HepG2 (cell line): ENCODE measurements around the gene OGA. TPM values are rescaled to one million over a fixed set of nuclear protein-coding genes. Genes with fewer than 3 reads are reported as not detected.
A peak's percentile ranks its signal among the peaks of the same experiment; 100 is the strongest.

Experiments used
- ARHGAP35 ChIP-seq: sonication (generic); formaldehyde crosslinking; IDR thresholded peaks from 2 replicates; pipeline ENCODE4 v1.9.0; 2022; ENCODE audit warnings: mild to moderate bottlenecking, inconsistent platforms, moderate library complexity, missing genetic modification reagents, borderline replicate concordance
- CCDC6 ChIP-seq: sonication (generic); formaldehyde crosslinking; IDR thresholded peaks from 2 replicates; pipeline ENCODE4 v1.8.1; 2022; ENCODE audit warnings: mild to moderate bottlenecking, missing genetic modification reagents, moderate library complexity
- GABPB1 ChIP-seq: IDR thresholded peaks from 2 replicates; pipeline ENCODE4 v1.6.1; 2016; ENCODE audit warnings: mild to moderate bottlenecking, missing genetic modification reagents, moderate library complexity, missing compliant biosample characterization
- GFI1 ChIP-seq: sonication (generic); formaldehyde crosslinking; IDR thresholded peaks from 2 replicates; pipeline ENCODE4 v1.5.0; 2020; ENCODE audit warnings: missing genetic modification reagents, mild to moderate bottlenecking, borderline replicate concordance
- HHEX ChIP-seq: IDR thresholded peaks from 2 replicates; pipeline ENCODE4 v1.6.1; 2016; ENCODE audit warnings: control low read depth
- JARID2 ChIP-seq: sonication (generic); formaldehyde crosslinking; IDR thresholded peaks from 2 replicates; pipeline ENCODE4 v1.8.1; 2023; ENCODE audit warnings: missing genetic modification reagents, inconsistent platforms; ENCODE audit not compliant: insufficient replicate concordance
- KDM1A ChIP-seq: IDR thresholded peaks from 2 replicates; pipeline ENCODE4 v1.6.1; 2016; ENCODE audit warnings: missing compliant biosample characterization
- NR2F1 ChIP-seq, 2 experiments: fragments of 450-650 bp in 1 of 2; formaldehyde crosslinking in 1 of 2; IDR thresholded peaks; 2 replicates each; pipeline versions ENCODE4 v1.5.0 to v1.6.1; 2016 to 2020; ENCODE audit warnings: mild to moderate bottlenecking in 1 of 2, missing compliant biosample characterization in 1 of 2, missing genetic modification reagents in 1 of 2, moderate library complexity in 1 of 2
- REL ChIP-seq: sonication (generic); formaldehyde crosslinking; conservative IDR thresholded peaks from 2 replicates; pipeline ENCODE4 v1.8.0; 2022; ENCODE audit warnings: mild to moderate bottlenecking, missing genetic modification reagents, moderate library complexity
- SAFB2 ChIP-seq: sonication (generic); formaldehyde crosslinking; IDR thresholded peaks from 2 replicates; pipeline ENCODE4 v1.5.1; 2020; ENCODE audit warnings: missing genetic modification reagents, low read depth, mild to moderate bottlenecking, borderline replicate concordance
- SIN3A ChIP-seq: IDR thresholded peaks from 2 replicates; pipeline ENCODE4 v1.6.1; 2011; ENCODE audit warnings: low read depth, mild to moderate bottlenecking, control low read depth, low read length, borderline replicate concordance
- SP4 ChIP-seq: sonication (generic); formaldehyde crosslinking; IDR thresholded peaks from 2 replicates; pipeline ENCODE4 v1.8.1; 2023; ENCODE audit warnings: mild to moderate bottlenecking, missing genetic modification reagents
- TCF7L2 ChIP-seq: IDR thresholded peaks from 2 replicates; pipeline ENCODE4 v1.6.1; 2011; ENCODE audit warnings: mild to moderate bottlenecking, low read depth, low read length, moderate library complexity
- ZIK1 ChIP-seq: sonication (generic); formaldehyde crosslinking; IDR thresholded peaks from 2 replicates; pipeline ENCODE4 v1.5.0; 2020; ENCODE audit warnings: mild to moderate bottlenecking, low read depth, missing genetic modification reagents, borderline replicate concordance
- ZMAT3 ChIP-seq: sonication (generic); formaldehyde crosslinking; conservative IDR thresholded peaks from 2 replicates; pipeline ENCODE4 v1.7.0; 2021; ENCODE audit warnings: missing genetic modification reagents
- ZNF20 ChIP-seq: sonication (generic); formaldehyde crosslinking; IDR thresholded peaks from 2 replicates; pipeline ENCODE4 v1.4.0; 2020; ENCODE audit warnings: mild to moderate bottlenecking, moderate library complexity, missing genetic modification reagents
- ZNF446 ChIP-seq: sonication (generic); formaldehyde crosslinking; IDR thresholded peaks from 2 replicates; pipeline ENCODE4 v1.5.0; 2020; ENCODE audit warnings: mild to moderate bottlenecking, missing genetic modification reagents
- ZNF549 ChIP-seq: sonication (generic); formaldehyde crosslinking; IDR thresholded peaks from 2 replicates; pipeline ENCODE4 v1.5.0; 2020; ENCODE audit warnings: missing genetic modification reagents
- ZNF766 ChIP-seq: sonication (generic); formaldehyde crosslinking; IDR thresholded peaks from 2 replicates; pipeline ENCODE4 v1.5.0; 2020; ENCODE audit warnings: missing genetic modification reagents, borderline replicate concordance
- ZSCAN31 ChIP-seq: sonication (generic); formaldehyde crosslinking; IDR thresholded peaks from 2 replicates; pipeline ENCODE4 v1.5.0; 2020; ENCODE audit warnings: low read depth, mild to moderate bottlenecking, missing genetic modification reagents
- polyA plus RNA-seq, 8 experiments: library from polyadenylated mRNA; depleted of rRNA in 3 of 8; stranded (reverse) in 7 of 8; unstranded in 1 of 8; fragments of >200 nt; fragmentation: Illumina TruSeq in 4 of 8; extraction: Trizol in 4 of 8; gene quantifications; 2 replicates each; pipeline versions ENCODE4 v1.2.1 to v1.2.3, GENCODE V29; 2011 to 2016; ENCODE audit warnings: low read depth in 4 of 8, missing spikeins in 1 of 8, mixed read lengths in 1 of 8; ENCODE audit not compliant: insufficient read depth in 1 of 8
- total RNA-seq, 5 experiments: library from RNA; depleted of rRNA; stranded (reverse); fragments of >200 nt; fragmentation: Illumina TruSeq; extraction: Trizol; gene quantifications; 2 replicates each; pipeline ENCODE4 v1.2.3, GENCODE V29; 2016; ENCODE audit warnings: low read depth in 1 of 5
- TF ChIP-seq, protein P1 (sequence below): sonication (generic); formaldehyde crosslinking; IDR thresholded peaks from 2 replicates; pipeline ENCODE4 v1.8.0; 2022; ENCODE audit warnings: missing genetic modification reagents, mild to moderate bottlenecking, borderline replicate concordance
- TF ChIP-seq, protein P2 (sequence below): sonication (generic); formaldehyde crosslinking; IDR thresholded peaks from 2 replicates; pipeline ENCODE4 v1.4.0; 2020; ENCODE audit warnings: missing genetic modification reagents
- TF ChIP-seq, protein P3 (sequence below): sonication (generic); formaldehyde crosslinking; IDR thresholded peaks from 2 replicates; pipeline ENCODE4 v1.5.0; 2020; ENCODE audit warnings: missing genetic modification reagents, mild to moderate bottlenecking, borderline replicate concordance

Gene OGA
- total and polyA plus RNA-seq, 2 of the 13 experiments (the other 11 are each of a cell fraction or from before 2014, with no cell fraction given), result 33.2 to 39.8 TPM

DNA sequence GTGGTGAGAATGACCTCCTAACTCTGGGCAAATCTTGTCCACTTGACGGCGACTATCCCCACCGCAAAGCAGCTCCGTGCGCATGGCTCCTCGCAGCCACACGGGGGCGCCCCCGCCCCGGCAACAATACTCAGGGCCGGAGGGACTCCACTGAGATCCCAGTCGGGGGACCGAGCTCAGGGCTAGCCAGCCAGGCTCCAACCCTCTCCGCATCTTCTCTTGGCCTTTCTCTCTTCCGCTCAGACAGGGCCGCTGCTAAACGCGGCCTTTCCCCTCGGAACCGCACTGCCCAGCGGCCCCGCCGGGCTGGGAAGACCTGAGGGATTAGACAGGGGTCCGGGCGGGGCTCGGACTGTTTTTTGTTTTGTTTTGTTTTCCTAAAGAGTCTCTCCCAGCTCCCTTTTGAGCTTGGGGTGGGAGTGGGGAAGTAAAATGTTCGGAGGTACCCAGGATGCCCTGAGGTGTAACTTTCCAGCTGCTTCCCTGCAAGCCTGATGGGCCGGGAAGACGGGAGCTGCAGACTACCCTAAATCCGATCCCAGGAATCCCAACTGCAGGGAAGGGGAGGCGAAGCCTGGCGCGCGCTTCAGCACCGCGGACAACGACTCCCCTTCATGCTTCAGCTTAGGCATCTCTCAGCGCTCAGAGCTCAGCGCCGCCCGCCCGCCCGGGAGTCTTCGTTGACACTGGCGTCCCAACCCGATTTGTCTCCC is 22.7 kb upstream of the OGA start (continued):
- TF ChIP-seq, protein P1, sequence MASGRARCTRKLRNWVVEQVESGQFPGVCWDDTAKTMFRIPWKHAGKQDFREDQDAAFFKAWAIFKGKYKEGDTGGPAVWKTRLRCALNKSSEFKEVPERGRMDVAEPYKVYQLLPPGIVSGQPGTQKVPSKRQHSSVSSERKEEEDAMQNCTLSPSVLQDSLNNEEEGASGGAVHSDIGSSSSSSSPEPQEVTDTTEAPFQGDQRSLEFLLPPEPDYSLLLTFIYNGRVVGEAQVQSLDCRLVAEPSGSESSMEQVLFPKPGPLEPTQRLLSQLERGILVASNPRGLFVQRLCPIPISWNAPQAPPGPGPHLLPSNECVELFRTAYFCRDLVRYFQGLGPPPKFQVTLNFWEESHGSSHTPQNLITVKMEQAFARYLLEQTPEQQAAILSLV (CRISPR knock-in tag), result no peak
- no peak for TF ChIP-seq ZNF20 (CRISPR knock-in tag)
- TF ChIP-seq ZIK1 (CRISPR knock-in tag), result no peak
- TF ChIP-seq JARID2 (CRISPR knock-in tag), result no peak
- TF ChIP-seq GFI1 (CRISPR knock-in tag), result peak; percentile 42; the same call in 1 of the 2 replicates
- no peak for TF ChIP-seq ZNF446 (CRISPR knock-in tag)
- no peak for TF ChIP-seq SP4 (CRISPR knock-in tag)
- no peak for TF ChIP-seq ARHGAP35 (CRISPR knock-in tag)
- TF ChIP-seq SIN3A, result peak; percentile 68; the same call in 1 of the 2 replicates
- 0 out of 2 replicates have a peak, but pooled peaks have one; percentile 49 for TF ChIP-seq ZMAT3 (CRISPR knock-in tag)
- no peak for TF ChIP-seq KDM1A (CRISPR knock-in tag)
- TF ChIP-seq SAFB2 (CRISPR knock-in tag), result no peak
- TF ChIP-seq, protein P2, sequence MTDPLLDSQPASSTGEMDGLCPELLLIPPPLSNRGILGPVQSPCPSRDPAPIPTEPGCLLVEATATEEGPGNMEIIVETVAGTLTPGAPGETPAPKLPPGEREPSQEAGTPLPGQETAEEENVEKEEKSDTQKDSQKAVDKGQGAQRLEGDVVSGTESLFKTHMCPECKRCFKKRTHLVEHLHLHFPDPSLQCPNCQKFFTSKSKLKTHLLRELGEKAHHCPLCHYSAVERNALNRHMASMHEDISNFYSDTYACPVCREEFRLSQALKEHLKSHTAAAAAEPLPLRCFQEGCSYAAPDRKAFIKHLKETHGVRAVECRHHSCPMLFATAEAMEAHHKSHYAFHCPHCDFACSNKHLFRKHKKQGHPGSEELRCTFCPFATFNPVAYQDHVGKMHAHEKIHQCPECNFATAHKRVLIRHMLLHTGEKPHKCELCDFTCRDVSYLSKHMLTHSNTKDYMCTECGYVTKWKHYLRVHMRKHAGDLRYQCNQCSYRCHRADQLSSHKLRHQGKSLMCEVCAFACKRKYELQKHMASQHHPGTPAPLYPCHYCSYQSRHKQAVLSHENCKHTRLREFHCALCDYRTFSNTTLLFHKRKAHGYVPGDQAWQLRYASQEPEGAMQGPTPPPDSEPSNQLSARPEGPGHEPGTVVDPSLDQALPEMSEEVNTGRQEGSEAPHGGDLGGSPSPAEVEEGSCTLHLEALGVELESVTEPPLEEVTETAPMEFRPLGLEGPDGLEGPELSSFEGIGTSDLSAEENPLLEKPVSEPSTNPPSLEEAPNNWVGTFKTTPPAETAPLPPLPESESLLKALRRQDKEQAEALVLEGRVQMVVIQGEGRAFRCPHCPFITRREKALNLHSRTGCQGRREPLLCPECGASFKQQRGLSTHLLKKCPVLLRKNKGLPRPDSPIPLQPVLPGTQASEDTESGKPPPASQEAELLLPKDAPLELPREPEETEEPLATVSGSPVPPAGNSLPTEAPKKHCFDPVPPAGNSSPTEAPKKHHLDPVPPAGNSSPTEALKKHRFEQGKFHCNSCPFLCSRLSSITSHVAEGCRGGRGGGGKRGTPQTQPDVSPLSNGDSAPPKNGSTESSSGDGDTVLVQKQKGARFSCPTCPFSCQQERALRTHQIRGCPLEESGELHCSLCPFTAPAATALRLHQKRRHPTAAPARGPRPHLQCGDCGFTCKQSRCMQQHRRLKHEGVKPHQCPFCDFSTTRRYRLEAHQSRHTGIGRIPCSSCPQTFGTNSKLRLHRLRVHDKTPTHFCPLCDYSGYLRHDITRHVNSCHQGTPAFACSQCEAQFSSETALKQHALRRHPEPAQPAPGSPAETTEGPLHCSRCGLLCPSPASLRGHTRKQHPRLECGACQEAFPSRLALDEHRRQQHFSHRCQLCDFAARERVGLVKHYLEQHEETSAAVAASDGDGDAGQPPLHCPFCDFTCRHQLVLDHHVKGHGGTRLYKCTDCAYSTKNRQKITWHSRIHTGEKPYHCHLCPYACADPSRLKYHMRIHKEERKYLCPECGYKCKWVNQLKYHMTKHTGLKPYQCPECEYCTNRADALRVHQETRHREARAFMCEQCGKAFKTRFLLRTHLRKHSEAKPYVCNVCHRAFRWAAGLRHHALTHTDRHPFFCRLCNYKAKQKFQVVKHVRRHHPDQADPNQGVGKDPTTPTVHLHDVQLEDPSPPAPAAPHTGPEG (CRISPR knock-in tag), result peak; percentile 94
- TF ChIP-seq, protein P3, sequence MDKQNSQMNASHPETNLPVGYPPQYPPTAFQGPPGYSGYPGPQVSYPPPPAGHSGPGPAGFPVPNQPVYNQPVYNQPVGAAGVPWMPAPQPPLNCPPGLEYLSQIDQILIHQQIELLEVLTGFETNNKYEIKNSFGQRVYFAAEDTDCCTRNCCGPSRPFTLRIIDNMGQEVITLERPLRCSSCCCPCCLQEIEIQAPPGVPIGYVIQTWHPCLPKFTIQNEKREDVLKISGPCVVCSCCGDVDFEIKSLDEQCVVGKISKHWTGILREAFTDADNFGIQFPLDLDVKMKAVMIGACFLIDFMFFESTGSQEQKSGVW, result no peak
- no peak for TF ChIP-seq NR2F1 (CRISPR knock-in tag; IDR thresholded peaks at IDR 0.05)
- TF ChIP-seq GABPB1 (CRISPR knock-in tag), result peak; percentile 27; the same call in 1 of the 2 replicates
- 0 out of 2 replicates have a peak, but pooled peaks have one; percentile 72 for TF ChIP-seq ZNF766 (CRISPR knock-in tag)
- TF ChIP-seq TCF7L2, result no peak
- TF ChIP-seq HHEX, result no peak
- no peak for TF ChIP-seq ZNF549 (CRISPR knock-in tag)
- no peak for TF ChIP-seq ZSCAN31
- TF ChIP-seq REL, result no peak
- no peak; the same call in 1 of the 2 replicates for TF ChIP-seq CCDC6 (CRISPR knock-in tag)
